Tibial artery (tissue), 4 donors: ENCODE results near the gene EPHA6.

Experiments used
- DNase-seq, 2 donors: peaks; one replicate each; pipeline ENCODE4 v3.0.0-alpha.2; 2019
- H3K27ac ChIP-seq, 2 donors: fragments of 200-600 bp; sonication (generic) in 1 of 2; 1 replicate in 1 of 2; 2 replicates in 1 of 2; pipeline ENCODE4 v1.5.1; 2018 to 2019; ENCODE audit warnings: mild to moderate bottlenecking in 1 of 2
- H3K27me3 ChIP-seq, 2 donors: fragments of 200-600 bp; sonication (generic) in 1 of 2; one replicate each; pipeline versions ENCODE4 v1.5.1 to v1.6.0; 2016 to 2019
- H3K36me3 ChIP-seq, 3 donors: fragments of 200-600 bp; sonication (generic) in 2 of 3; one replicate each; pipeline ENCODE4 v1.5.1; 2016 to 2019; ENCODE audit warnings: mild to moderate bottlenecking in 2 of 3
- H3K4me1 ChIP-seq, 4 donors: fragments of 200-600 bp; sonication (generic) in 2 of 4; 1 replicate in 3 of 4; 2 replicates in 1 of 4; pipeline ENCODE4 v1.5.1; 2016 to 2019
- H3K4me3 ChIP-seq, 2 donors: fragments of 200-600 bp; sonication (generic) in 1 of 2; 1 replicate in 1 of 2; 2 replicates in 1 of 2; pipeline ENCODE4 v1.5.1; 2018 to 2019; ENCODE audit warnings: mild to moderate bottlenecking in 2 of 2
- H3K9me3 ChIP-seq, 3 donors: fragments of 200-600 bp; sonication (generic) in 1 of 3; one replicate each; pipeline ENCODE4 v1.5.1; 2016 to 2019
- intact Hi-C: fragments of 100-400 bp; cut with DNase I; formaldehyde crosslinking; loops from one replicate; pipeline ENCODE4 v1.15.0; 2023; ENCODE audit warnings: low total_unique reads
- TF ChIP-seq, protein P1 (sequence below), 2 experiments: fragments of 200-600 bp in 1 of 2; fragments of 450-650 bp in 1 of 2; IDR thresholded peaks; one replicate each; pipeline ENCODE4 v1.5.1; 2017 to 2019; ENCODE audit warnings: antibody characterized with exemption in 2 of 2, mild to moderate bottlenecking in 1 of 2, moderate library complexity in 1 of 2

The EPHA6 gene

DNA sequence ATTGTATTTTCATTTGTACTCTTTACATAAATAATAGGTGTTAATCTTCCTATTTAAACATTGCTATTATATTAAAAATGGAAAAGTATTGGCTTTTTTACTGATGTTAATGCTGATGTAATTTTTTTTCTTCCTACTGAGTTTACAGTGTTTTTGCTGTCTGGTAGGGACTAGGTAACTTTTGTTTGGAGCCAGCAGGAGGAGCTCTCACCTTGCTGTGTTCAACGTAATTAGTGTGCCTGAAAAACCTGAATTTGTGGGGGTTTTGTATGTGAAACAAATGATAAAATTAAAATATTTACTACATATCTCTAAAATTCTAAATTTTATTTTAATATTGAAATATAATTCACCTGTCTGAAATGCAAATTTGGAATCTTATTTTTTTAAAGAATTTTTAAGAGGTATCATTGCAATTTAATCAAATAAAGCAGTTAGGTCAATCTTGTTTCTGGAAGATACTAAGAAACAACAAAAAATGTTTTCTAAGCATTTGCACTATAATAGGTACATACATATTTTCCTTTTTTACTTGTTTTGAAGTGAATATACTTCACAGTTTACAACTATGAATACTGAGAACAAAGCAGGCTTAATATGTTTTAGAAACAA, 48.8 kb downstream of the EPHA6 start:
- intact Hi-C loops, result no loop called here
- no peaks in the 10 kb centered on the region for H3K27me3 ChIP-seq
- TF ChIP-seq, protein P1, sequence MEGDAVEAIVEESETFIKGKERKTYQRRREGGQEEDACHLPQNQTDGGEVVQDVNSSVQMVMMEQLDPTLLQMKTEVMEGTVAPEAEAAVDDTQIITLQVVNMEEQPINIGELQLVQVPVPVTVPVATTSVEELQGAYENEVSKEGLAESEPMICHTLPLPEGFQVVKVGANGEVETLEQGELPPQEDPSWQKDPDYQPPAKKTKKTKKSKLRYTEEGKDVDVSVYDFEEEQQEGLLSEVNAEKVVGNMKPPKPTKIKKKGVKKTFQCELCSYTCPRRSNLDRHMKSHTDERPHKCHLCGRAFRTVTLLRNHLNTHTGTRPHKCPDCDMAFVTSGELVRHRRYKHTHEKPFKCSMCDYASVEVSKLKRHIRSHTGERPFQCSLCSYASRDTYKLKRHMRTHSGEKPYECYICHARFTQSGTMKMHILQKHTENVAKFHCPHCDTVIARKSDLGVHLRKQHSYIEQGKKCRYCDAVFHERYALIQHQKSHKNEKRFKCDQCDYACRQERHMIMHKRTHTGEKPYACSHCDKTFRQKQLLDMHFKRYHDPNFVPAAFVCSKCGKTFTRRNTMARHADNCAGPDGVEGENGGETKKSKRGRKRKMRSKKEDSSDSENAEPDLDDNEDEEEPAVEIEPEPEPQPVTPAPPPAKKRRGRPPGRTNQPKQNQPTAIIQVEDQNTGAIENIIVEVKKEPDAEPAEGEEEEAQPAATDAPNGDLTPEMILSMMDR (IDR thresholded peaks at IDR 0.05), result peak; percentile 38 to 44
- no peak for DNase-seq
- H3K36me3 ChIP-seq, result no peaks in the 10 kb centered on the region
- H3K4me3 ChIP-seq, result no peak overlapping the region
- H3K27ac ChIP-seq, result no peak overlapping the region
- H3K9me3 ChIP-seq, result no peaks in the 10 kb centered on the region
- H3K4me1 ChIP-seq, result no peaks in the 10 kb centered on the region

DNA sequence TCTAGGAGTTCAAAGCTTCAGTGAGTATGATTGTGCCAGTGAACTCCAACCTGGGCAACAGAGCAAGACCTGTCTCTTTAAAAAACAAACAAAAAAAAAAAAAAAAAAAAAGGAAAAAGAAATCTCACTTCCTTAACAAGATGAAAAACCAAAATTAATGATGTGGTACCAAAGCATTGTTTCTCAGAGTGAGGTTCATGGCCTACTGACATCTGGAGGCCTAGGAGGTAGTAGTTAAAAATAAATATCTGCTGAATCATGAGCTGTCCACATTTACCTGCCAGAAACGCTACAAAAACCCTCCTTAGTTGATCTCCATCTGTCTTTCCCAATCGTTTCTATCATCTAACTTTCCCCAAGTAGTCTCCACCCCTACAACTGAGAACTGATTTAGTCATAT, 51.2 kb downstream of the EPHA6 start:
- Histone ChIP-seq H3K27ac (no peak overlapping the region), H3K9me3 (no peaks in the 10 kb centered on the region), H3K36me3 (no peaks in the 10 kb centered on the region), H3K4me1 (no peaks in the 10 kb centered on the region), H3K27me3 (no peaks in the 10 kb centered on the region), H3K4me3 (no peak overlapping the region)
- DNase-seq, result no peak
- TF ChIP-seq, protein P1 (IDR thresholded peaks at IDR 0.05), result no peak
- intact Hi-C loops, result loop anchor here (5.0 kb wide), 1 partner anchor 607 kb away; no protein-coding TSS in a partner anchor

DNA sequence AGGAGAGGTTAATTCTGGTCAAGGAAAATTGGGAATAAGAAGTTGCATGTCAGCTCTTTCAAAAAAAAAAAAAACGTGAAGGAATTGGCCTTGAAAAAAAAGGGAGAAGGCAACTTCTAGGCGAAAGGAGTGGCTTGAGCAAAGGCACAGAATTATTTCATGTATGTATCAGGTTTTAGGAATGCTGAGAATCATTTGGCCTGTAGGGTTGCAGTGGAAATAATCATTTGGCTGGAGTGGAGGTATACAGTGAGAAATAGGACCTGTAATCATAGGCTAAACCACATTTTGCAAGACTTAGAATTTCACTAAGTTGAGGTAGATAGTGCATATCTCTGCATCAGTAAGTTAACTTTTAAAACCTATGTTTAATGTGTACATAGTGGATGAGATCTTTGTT, 54.9 kb downstream of the EPHA6 start:
- TF ChIP-seq, protein P1 (IDR thresholded peaks at IDR 0.05), result no peak
- intact Hi-C loops, result loop anchor here (5.0 kb wide), 1 partner anchor 603 kb away; no protein-coding TSS in a partner anchor

DNA sequence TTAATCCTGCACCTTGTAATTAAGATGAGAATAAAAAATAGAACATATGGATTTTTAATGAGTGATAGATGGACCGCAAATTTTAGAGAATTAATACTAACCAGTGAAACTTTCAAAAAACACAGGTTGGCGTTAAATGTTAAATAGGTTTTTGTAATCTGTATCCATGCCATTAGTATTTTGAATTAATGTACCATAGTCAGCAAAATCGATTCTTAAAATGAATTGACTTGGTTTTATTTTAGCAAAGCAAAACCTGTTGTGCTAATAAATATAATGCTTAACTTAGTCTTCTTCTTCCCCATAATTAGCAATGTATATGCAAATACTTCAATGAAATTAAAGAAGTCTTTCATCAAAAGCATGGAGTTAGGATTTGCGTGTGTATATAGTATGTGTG, 63.1 kb downstream of the EPHA6 start:
- no peak overlapping the region for H3K4me3 ChIP-seq
- TF ChIP-seq, protein P1 (IDR thresholded peaks at IDR 0.05), result no peak
- no peaks in the 10 kb centered on the region for H3K9me3 ChIP-seq
- no peak overlapping the region for H3K27ac ChIP-seq
- H3K27me3 ChIP-seq, result no peaks in the 10 kb centered on the region
- no peaks in the 10 kb centered on the region for H3K4me1 ChIP-seq
- H3K36me3 ChIP-seq, result no peaks in the 10 kb centered on the region
- DNase-seq, result no peak
- intact Hi-C loops, result no loop called here

More for the DNA sequence above, 54.9 kb downstream of the EPHA6 start:
- Histone ChIP-seq H3K27ac (no peak overlapping the region), H3K4me3 (no peak overlapping the region), H3K27me3 (no peaks in the 10 kb centered on the region), H3K9me3 (no peaks in the 10 kb centered on the region), H3K4me1 (no peaks in the 10 kb centered on the region), H3K36me3 (no peaks in the 10 kb centered on the region)
- no peak for DNase-seq

DNA sequence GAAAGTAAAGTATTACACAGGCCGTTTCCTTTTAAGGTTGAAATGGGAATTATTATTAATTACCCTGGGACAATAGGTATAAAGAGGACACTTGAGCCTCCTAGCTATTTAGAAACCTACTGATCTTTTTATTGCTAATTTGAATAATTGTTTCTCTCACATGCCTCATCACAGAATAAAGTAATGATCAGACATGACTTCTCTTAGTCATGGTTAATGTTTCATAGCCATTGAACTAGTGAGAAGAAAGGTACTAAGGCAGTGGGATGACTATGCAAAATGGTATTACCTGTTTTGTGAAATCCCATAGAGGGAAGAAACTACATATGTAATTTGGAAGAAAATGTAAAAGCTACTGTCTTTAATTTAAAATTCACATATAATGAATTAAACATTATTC, 85.6 kb downstream of the EPHA6 start:
- Histone ChIP-seq H3K4me1 (no peaks in the 10 kb centered on the region), H3K9me3 (no peaks in the 10 kb centered on the region), H3K4me3 (no peak overlapping the region), H3K27me3 (no peaks in the 10 kb centered on the region), H3K36me3 (no peaks in the 10 kb centered on the region), H3K27ac (no peak overlapping the region)
- intact Hi-C loops, result no loop called here
- TF ChIP-seq, protein P1 (IDR thresholded peaks at IDR 0.05), result no peak
- DNase-seq, result no peak

DNA sequence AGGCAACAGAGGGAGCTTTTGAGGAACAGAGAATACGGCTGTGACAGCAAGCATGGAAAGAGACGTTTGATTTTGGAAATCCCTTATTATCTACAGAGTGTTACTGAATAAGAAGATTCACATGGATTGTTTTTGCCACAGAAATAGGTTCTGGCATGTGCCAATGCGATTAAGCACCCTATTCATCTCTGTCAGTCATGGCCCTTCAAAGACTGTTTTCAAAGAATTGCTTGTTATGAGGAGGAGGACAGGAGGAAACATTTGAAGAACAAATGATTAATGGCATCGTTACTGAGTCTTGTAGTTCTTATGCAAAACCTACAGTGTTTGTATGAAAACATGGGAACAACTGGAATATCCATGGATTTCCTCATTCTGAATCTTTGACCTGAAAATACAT, 86.2 kb downstream of the EPHA6 start:
- TF ChIP-seq, protein P1 (IDR thresholded peaks at IDR 0.05), result no peak
- H3K4me1 ChIP-seq, result no peaks in the 10 kb centered on the region
- no peak overlapping the region for H3K4me3 ChIP-seq
- H3K36me3 ChIP-seq, result no peaks in the 10 kb centered on the region
- no peaks in the 10 kb centered on the region for H3K27me3 ChIP-seq
- DNase-seq, result no peak
- no peaks in the 10 kb centered on the region for H3K9me3 ChIP-seq
- H3K27ac ChIP-seq, result no peak overlapping the region
- intact Hi-C loops, result no loop called here
